ENCODE measurements around the gene MAP2K3.
"Not testable (repeated sequence)": the region's sequence is repeated elsewhere in the genome, so short reads cannot be mapped to it uniquely, and the experiment has no call there.

The MAP2K3 gene

GRCh38 chr17:21314701-21315111 is 30.2 kb downstream of the MAP2K3 start:
- H3K27ac Mint-ChIP-seq, H3K9me3 Mint-ChIP-seq, DNase-seq, H3K4me3 Mint-ChIP-seq: not testable (repeated sequence)
- H3K36me3 Mint-ChIP-seq (ENCODE audit: low read depth), result peaks cover 12% of the 10 kb centered on the region
- peaks cover 10% of the 10 kb centered on the region for H3K4me1 Mint-ChIP-seq
- H3K27me3 Mint-ChIP-seq (ENCODE audit: low read depth, poor library complexity), result peaks cover 21% of the 10 kb centered on the region

DNA sequence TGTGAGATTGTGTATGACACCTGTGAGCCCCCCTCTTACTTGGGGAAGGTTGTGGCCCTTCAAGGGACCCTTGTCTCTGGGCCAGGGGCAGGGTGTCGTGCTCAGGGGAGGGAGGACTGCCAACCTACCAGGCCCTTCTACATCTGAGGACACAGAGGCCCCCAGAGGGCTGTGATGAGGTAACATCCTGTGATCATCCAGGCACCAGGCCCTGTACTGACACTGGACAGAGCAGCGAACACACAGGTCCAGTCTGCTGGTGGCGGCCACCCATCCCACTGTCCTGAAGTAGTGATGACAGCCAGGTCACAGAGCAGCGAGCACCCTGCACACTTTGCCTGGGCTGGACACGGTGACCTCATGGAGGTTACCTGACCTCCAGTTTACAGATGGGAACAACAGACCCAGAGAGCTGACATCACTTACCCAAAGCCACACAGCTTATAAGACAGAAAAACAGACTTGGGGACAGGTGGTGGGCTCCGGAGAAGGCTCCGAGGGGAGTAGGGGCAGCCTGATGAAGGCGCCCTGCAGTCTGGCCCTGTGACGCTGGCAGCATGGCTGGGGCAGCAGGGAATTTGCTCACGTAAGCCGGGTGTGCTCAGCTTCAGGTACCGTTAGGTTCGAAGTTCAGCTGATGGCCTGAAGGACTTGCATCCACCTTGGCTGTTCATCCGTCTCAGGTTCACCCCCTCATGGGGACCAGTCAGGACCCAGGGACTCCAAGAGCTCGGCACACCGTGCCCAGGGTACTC is 30.9 kb downstream of the MAP2K3 start:
- H3K36me3 Mint-ChIP-seq (ENCODE audit: low read depth); H3K27ac Mint-ChIP-seq; H3K9me3 Mint-ChIP-seq; H3K4me3 Mint-ChIP-seq; DNase-seq: not testable (repeated sequence)
- peaks cover 26% of the 10 kb centered on the region for H3K27me3 Mint-ChIP-seq (ENCODE audit: low read depth, poor library complexity)
- H3K4me1 Mint-ChIP-seq, result peaks cover 10% of the 10 kb centered on the region

DNA sequence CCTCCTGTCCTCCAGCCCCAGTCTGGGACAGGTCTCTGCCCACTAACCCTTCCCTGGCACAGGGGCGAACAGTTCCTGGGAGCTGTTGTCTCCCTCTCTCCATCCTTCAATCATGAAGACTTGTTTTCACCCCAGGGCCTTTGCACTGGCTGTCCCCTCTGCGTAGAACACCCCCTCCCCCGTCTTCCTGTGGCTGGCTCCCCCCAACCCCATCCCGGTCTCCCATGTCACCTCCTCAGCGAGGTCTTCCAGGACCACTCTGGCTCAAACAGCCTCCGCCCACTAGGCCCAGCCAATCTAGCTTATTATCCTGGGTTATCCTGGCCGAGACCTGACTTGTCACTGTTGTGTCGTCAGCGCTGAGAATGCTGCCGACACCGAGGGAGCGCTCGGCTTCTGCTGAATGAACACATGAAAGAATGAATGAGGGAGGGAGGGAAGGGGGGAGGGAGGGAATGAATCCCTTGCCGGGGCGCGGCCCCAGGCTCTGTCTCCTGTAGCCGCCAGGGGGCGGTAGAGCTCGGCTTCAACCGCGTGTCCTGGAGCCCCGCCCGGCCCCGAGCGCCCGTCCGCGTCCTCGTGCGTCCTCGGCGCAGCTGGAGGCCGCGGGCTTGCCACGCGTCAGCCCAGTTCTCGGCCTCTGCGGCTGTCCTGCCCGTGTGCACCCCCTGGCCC is 31.8 kb downstream of the MAP2K3 start:
- Mint-ChIP-seq H3K4me1 (peaks cover 10% of the 10 kb centered on the region), H3K27me3 (ENCODE audit: low read depth, poor library complexity) (peaks cover 27% of the 10 kb centered on the region)
- not testable (repeated sequence) for H3K4me3 Mint-ChIP-seq; H3K27ac Mint-ChIP-seq; DNase-seq; H3K36me3 Mint-ChIP-seq (ENCODE audit: low read depth); H3K9me3 Mint-ChIP-seq
- TF ChIP-seq, protein P1, sequence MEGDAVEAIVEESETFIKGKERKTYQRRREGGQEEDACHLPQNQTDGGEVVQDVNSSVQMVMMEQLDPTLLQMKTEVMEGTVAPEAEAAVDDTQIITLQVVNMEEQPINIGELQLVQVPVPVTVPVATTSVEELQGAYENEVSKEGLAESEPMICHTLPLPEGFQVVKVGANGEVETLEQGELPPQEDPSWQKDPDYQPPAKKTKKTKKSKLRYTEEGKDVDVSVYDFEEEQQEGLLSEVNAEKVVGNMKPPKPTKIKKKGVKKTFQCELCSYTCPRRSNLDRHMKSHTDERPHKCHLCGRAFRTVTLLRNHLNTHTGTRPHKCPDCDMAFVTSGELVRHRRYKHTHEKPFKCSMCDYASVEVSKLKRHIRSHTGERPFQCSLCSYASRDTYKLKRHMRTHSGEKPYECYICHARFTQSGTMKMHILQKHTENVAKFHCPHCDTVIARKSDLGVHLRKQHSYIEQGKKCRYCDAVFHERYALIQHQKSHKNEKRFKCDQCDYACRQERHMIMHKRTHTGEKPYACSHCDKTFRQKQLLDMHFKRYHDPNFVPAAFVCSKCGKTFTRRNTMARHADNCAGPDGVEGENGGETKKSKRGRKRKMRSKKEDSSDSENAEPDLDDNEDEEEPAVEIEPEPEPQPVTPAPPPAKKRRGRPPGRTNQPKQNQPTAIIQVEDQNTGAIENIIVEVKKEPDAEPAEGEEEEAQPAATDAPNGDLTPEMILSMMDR (IDR thresholded peaks at IDR 0.05), result peak; percentile 16

DNA sequence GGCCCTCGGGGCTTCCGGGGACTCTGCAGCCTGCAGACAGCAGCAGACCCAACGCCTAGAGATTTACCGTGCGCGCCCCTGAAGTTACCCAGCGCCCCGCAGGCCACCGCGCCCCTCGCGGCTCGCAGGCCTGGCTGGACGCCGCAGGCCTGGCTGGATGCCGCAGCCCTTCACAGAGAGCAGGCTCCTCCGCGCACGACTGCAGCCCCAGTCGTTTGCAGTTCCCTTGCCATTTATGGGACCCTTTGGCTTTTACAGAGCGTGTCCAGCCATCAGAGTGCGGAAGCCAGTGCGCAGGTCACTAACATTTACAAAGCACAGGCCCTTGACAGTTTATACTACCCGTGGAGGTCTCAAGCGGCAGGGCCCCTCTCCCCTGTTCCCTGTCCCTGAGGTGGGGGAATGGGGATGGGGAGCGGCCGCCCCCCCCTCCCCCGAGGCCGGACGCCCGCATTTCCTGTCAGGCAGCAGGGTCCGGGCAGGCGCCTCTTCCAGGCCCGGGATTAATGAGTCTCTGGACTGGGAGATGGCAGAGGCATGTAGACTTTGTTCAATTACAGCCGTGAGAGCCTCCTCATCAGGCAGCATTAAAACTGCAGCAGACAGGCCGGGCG is 32.5 kb downstream of the MAP2K3 start:
- peak; percentile 57 for DNase-seq
- H3K4me1 Mint-ChIP-seq, result peaks cover 10% of the 10 kb centered on the region
- peak overlapping the region; percentile 38 for H3K4me3 Mint-ChIP-seq
- H3K27me3 Mint-ChIP-seq (ENCODE audit: low read depth, poor library complexity), result peaks cover 33% of the 10 kb centered on the region
- not testable (repeated sequence) for H3K27ac Mint-ChIP-seq; H3K36me3 Mint-ChIP-seq (ENCODE audit: low read depth); H3K9me3 Mint-ChIP-seq

- H3K4me1 Mint-ChIP-seq, result peaks cover 12% of the 10 kb centered on the region
- H3K27me3 Mint-ChIP-seq (ENCODE audit: low read depth, poor library complexity), result peaks cover 36% of the 10 kb centered on the region
- not testable (repeated sequence) for H3K9me3 Mint-ChIP-seq; H3K27ac Mint-ChIP-seq; H3K36me3 Mint-ChIP-seq (ENCODE audit: low read depth); DNase-seq
- H3K4me3 Mint-ChIP-seq, result peak overlapping the region; percentile 34
Observed at GRCh38 chr17:21317821-21318220, 33.3 kb downstream of the MAP2K3 start.

DNA sequence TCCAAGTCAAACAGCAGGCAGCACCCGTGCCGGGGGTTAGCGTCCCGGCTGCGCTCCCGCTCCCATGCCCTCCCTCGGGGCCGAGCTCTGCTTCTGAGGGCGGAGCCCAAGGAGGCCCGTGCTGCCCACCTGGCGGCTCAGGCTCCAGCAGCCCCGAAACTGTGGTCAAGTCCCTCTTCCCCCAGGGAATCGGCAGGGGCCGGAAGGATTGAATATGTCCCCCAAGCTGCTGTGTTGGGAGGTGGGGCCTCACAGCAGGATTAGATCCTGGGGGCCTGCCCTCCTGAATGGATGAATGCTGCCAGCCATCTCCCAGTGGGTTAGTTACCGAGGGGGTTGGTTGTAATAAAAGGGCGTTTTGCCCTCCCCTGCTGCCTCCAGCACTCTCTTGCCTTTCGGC is 33.9 kb downstream of the MAP2K3 start:
- H3K27me3 Mint-ChIP-seq (ENCODE audit: low read depth, poor library complexity), result peaks cover 42% of the 10 kb centered on the region
- H3K27ac Mint-ChIP-seq, result no peak overlapping the region
- H3K4me1 Mint-ChIP-seq, result peaks cover 18% of the 10 kb centered on the region
- no peaks in the 10 kb centered on the region for H3K36me3 Mint-ChIP-seq (ENCODE audit: low read depth)
- TF ChIP-seq, protein P1 (IDR thresholded peaks at IDR 0.05), result no peak
- H3K9me3 Mint-ChIP-seq, result peaks cover 5% of the 10 kb centered on the region
- peak; percentile 30 for DNase-seq
- H3K4me3 Mint-ChIP-seq, result peak overlapping the region; percentile 23

DNA sequence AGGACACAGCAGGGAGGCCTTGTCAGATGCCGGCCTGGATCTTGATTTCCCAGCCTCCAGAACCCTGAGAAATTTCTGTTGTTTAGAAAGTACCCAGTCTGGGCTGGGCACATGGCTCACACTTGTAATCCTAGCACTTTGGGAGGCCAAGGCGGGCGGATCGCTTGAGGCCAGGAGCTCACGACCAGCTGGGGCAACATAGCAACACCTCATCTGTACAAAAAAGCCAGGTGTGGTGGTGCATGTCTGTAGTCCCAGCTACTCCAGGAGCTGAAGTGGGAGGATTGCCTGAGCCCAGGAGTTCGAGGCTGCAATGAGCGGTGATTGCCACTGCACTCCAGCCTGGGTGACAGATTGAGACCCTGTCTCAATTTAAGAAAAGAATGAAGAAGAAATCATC is 34.3 kb downstream of the MAP2K3 start:
- not testable (repeated sequence) for H3K9me3 Mint-ChIP-seq

DNA sequence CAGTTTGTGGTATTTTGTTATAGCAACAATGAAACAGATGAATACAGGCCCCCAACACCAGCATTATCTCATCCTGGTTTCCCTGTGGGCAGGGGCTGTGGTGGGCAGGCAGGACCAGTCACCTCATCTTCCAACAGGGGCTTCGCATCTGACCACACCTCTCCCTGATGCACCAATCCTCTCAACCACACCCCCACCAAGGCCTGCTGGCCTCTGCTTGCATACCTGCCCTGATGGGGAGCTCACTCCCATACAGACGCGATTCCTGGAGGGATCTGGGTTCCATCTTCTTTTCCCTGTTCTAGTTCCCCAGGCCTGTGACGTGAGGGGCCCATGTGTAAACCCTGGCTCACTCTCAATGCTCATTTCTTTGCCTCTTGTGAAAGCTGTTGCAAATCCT is 34.7 kb downstream of the MAP2K3 start:
- DNase-seq; H3K27ac Mint-ChIP-seq; H3K9me3 Mint-ChIP-seq; H3K36me3 Mint-ChIP-seq (ENCODE audit: low read depth): not testable (repeated sequence)
- H3K4me3 Mint-ChIP-seq, result peak overlapping the region; percentile 28
- peaks cover 18% of the 10 kb centered on the region for H3K4me1 Mint-ChIP-seq
- H3K27me3 Mint-ChIP-seq (ENCODE audit: low read depth, poor library complexity), result peaks cover 50% of the 10 kb centered on the region

More for the DNA sequence above, 34.3 kb downstream of the MAP2K3 start:
- H3K27me3 Mint-ChIP-seq (ENCODE audit: low read depth, poor library complexity), result peaks cover 46% of the 10 kb centered on the region
- H3K4me3 Mint-ChIP-seq, result peak overlapping the region; percentile 23
- H3K36me3 Mint-ChIP-seq (ENCODE audit: low read depth); DNase-seq; H3K27ac Mint-ChIP-seq: not testable (repeated sequence)
- H3K4me1 Mint-ChIP-seq, result peaks cover 18% of the 10 kb centered on the region

DNA sequence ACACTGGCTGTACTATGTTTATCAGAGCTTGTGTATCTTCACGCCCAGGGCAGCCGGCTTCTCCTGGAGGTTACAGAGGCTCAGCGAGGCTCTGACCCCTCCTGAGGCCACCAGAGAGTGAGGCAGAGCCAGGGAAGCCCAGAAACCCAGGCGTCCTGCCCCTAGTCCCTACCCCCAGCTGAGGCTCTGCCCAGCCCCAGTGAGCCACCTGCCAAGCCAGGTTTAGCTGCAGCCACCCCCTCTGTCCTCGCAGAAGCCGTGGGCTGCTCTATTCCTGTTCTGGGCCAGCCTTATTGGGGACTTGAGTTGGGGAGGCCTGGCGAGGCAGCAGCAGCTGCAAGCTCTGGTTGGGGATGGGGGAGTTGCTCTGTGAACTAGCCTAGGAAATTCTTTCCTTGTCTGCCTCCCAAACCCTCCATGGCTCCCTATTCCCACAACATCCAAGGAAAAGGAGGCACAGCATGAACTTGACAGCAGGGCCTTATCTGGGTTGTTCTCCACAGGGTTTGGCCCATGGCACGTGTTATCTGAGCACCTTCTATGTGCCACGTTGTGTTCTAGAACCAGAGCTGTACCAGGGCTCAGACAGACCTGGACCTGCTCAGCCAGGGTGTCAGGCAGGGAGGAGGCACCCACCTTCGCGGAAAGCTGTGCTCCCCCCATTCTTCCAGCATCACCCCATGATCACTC is 35.3 kb downstream of the MAP2K3 start:
- Mint-ChIP-seq H3K9me3 (peaks cover 13% of the 10 kb centered on the region), H3K4me3 (peak overlapping the region; percentile 28), H3K27me3 (ENCODE audit: low read depth, poor library complexity) (peaks cover 56% of the 10 kb centered on the region), H3K4me1 (peaks cover 18% of the 10 kb centered on the region)
- not testable (repeated sequence) for H3K27ac Mint-ChIP-seq; DNase-seq; H3K36me3 Mint-ChIP-seq (ENCODE audit: low read depth)

DNA sequence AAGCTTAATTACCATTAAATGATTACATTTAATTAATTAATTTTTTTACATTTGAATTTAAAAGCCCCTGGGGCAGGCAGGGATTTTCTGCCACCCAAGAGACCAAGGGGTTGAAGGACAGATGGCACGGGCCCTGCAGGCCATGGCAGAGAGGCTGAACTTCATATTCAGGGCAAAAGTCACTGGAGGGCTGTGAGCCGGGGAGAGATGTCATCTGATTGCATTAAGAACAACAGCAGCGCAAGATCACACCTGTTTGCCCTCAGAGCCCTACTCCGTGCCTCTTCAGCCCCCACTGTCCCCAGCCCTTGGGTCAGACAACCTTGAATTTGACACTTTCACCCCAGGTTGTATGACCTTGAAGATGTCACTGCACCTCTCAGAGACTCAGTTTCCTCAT is 35.9 kb downstream of the MAP2K3 start:
- H3K4me3 Mint-ChIP-seq; H3K27ac Mint-ChIP-seq; DNase-seq; H3K36me3 Mint-ChIP-seq (ENCODE audit: low read depth): not testable (repeated sequence)
- peaks cover 18% of the 10 kb centered on the region for H3K4me1 Mint-ChIP-seq
- peaks cover 15% of the 10 kb centered on the region for H3K9me3 Mint-ChIP-seq
- H3K27me3 Mint-ChIP-seq (ENCODE audit: low read depth, poor library complexity), result peaks cover 62% of the 10 kb centered on the region

GRCh38 chr17:21321061-21321460 is 36.5 kb downstream of the MAP2K3 start:
- H3K27me3 Mint-ChIP-seq (ENCODE audit: low read depth, poor library complexity), result peaks cover 68% of the 10 kb centered on the region
- H3K4me3 Mint-ChIP-seq; H3K36me3 Mint-ChIP-seq (ENCODE audit: low read depth); DNase-seq; H3K27ac Mint-ChIP-seq: not testable (repeated sequence)
- peaks cover 19% of the 10 kb centered on the region for H3K9me3 Mint-ChIP-seq
- H3K4me1 Mint-ChIP-seq, result peaks cover 18% of the 10 kb centered on the region

GRCh38 chr17:21321744-21322191 is 37.3 kb downstream of the MAP2K3 start:
- not testable (repeated sequence) for H3K36me3 Mint-ChIP-seq (ENCODE audit: low read depth); H3K4me3 Mint-ChIP-seq; DNase-seq; H3K27ac Mint-ChIP-seq
- peaks cover 21% of the 10 kb centered on the region for H3K9me3 Mint-ChIP-seq
- peaks cover 75% of the 10 kb centered on the region for H3K27me3 Mint-ChIP-seq (ENCODE audit: low read depth, poor library complexity)
- H3K4me1 Mint-ChIP-seq, result peaks cover 18% of the 10 kb centered on the region
